Pulmonary artery endothelial cell (primary cell): Measurements from ENCODE around the gene CECR2. TPM values are rescaled to one million over a fixed set of nuclear protein-coding genes. Genes with fewer than 3 reads are reported as not detected.

ENCODE experiments used
- DNase-seq: peaks from one replicate; pipeline ENCODE4 v3.0.0-alpha.2; 2011; ENCODE audit warnings: low read depth, low spot score
- total RNA-seq: library from RNA; depleted of rRNA; stranded (reverse); fragments of >200 nt; gene quantifications from 2 replicates; pipeline ENCODE4 v1.2.3, GENCODE V29; 2014

Gene CECR2
- total RNA-seq, 1 donor from 2014 or later = 1.8 TPM

DNA sequence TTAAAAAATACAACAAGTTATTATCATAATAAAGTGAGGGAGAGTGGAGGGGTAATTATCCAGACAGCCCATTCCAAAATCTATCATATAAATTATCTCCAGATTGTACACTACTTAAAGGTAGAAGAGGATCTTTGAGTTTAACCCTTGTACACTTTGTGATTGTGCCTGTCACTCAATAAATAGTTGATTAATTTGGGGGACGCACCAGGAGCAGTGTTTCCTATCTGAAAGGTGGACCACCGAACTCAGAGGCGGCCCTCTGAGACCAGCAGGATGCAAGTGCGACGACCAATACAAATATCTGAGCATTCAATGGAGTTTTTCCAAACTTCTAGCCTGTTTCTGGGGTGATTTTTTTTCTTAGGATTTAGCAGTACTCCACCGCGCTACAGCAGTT, 1.1 kb upstream of the CECR2 start:
- no peak for DNase-seq

DNA sequence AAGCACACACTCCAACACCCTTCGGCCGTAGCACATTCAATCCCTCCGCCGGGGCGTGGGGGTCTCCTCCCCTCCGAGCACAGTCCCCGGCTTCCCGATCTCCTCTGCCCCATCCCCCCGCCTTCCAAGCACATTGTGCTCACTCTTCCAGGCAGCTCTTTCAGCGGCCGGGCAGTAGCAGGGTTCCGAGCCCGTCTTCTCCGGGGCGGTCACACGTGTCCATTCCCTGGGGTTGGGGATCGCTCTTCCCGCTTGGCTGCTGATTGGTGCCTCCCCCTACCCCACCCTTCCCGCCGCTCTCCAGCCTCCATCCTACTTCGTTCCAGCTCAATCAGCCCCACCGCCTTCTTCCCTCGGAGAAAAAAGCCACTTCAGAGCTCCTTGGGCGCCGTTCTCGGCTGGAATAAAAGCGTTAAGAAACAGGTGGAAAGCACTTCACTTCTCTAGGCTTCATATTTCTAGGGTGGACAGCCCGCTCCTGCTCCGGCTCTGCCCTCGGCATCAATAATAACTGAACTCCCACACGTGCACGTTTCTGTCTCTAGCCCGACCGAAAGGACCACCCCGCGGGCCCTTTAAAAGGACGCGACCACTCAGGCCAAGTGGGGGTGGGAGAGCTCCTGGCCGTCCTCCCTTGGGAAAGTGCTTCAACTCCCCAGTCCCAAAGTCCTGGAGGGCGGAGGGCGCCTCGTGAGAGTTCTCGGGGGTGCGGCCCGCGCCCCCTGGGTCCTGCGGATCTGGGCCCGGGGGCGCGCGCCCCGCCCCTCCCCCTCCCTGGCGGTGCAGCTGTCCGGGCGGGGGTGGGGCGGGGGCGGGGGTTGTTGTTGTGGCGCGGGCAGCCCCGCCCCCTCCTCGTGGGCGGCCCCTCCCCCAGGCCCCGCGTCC, 464 bp upstream of the CECR2 start:
- no peak for DNase-seq

DNA sequence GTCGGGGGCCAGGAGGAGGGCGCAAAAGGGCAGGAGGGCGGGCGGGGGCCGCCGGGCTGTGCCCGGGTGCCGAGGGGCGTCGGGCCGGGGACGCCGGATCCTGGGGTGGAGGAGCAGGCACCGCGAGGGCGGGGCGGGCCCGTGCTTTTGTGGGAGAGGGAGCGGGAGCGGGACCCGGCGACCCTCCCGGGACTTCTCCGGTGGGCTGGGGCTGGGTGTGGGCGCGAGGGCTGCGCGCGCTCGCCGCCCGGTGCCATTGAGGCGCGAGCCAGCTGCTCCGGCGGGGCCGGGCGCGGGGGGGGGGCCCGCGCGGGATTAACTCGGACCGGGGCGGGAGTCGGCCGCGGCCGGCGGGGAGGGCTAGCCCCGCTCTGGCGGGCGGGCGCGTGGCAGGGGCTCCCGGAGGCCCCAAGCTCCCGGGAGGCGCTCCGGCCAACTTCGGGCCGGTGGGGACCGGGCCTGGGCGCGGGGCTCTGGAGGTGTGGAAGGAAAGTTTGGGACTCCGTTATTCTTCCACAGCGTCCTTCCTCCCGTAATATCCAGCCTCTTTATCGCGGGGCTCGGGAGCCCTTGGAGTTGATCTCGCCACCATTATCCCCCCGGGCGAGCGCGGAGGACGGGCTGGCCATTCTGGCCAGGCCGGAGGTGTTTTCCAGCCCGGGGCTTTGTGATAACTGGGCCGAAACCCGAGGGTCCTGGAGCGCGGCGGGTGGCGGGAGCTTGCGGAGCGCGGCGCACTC, 936 bp downstream of the CECR2 start:
- no peak for DNase-seq

DNA sequence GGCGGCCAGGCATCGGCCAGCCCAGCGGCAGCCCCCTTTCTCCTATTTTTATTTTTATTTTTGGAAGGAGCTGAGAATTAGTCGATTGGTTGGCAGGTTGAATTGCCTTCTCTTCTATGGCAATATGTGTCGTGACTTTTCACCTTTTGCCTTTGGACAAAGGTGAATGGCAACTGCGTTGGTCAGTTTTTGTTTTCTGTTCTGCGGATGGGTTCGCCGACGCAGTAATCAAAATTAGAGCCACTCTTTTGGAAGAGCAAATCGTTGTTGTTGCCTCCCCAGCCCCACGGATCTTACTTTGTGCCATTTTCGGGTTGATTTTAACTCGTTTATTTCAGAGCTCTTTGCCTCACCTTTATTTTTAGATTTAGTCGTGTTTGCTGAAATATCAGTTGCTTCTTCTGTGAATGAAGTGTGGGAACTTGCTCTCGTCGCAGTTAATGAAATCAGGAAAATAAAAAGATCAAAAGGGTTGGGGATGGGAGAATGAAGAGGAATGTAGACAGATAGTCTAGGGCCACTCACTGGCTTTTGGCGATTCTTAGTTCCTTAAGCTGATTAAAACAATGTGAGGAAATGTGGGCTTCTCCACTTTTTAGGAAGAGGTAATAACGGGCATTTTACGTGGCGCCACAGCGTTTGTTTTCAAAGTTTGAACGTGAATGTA, 1.6 kb downstream of the CECR2 start:
- DNase-seq = no peak

DNA sequence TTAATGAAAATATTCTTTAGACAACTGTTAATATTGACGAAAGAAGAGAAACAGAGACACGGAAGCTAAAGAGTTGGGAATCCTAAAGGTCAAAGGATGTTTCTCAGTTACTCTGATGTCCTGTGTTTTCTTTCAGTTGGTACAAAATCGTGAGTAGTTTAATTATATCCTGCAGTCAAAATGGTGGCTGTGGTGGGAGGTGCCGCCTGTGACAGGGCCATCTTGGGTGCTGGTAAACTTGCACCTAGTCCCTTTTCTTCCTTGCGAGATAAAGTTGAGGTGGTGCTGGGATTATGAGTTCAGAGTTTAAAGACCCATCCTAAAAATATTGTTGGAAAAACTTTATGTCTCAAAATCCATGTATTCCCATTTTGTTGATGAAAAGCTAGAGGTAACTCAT, 2.2 kb downstream of the CECR2 start:
- no peak for DNase-seq

DNA sequence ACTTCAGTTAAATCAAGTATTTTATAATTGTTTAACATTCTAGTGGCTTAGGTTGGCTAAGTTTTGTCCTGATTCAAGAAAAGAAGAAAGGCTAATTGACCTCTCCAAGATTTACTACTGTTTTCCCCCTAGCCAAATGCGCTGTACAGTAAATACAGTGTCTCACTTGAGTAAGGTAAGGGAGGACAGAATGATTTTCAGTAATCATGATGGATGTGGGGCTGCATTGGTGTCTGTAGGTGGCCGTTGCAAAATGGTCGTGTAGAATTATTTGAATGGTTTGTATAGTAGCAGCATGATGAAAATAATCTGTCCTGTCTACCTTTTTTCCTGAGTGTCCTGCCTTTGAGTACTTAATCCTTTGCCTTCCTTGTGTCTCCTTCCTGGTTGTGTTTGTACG, 4.6 kb downstream of the CECR2 start:
- no peak for DNase-seq

DNA sequence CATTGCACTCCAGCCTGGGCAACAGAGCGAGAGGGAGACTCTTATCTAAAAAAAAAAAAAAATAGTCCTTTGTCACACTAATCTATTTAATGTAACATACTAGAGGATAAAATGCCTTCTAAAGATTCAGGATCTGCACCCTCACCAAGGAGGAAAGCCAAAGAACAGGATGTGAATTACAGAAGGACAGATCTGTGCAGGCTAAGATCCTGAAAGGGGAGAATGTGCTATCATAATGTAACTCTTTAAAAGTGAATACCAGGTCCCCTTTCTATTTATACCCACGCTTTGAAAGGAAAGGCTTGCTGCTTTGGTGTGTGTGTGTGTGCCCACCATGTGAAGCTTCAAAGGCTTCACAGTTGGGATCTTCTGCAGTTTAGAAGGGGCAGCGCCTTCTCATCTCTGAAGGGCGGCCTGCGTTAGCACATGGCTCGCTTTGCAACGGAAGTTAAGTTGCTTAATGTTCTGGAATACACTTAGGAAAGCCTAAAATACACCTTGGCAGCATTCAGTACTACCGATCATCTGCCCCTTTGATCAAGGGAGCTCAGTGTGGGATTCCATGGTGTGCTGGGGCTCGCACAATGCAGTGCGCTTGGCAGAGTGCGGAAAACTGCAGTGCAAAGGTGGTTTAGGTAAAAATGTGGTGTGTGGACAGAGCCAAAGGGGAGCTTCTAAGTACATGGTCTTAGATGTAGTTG, 6.8 kb downstream of the CECR2 start:
- DNase-seq = no peak

DNA sequence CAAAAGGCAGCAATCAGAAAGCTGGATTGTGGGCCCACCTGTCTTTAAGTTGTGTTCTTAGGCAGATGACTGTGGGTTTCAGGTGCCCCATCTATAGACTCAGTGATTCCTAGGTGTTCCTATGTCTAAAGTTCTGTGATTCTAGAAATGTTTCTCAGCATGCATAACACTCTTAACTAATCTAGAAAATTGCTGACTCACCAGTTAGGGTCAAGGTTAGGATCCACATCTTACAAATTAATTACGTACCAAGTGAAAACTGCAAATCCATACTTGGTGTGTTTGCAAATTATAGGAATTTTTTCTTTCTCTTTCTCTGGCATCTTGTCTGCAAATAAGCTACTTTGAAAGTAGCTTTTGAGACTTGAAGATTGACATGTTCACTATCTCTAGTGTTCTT, 7.7 kb downstream of the CECR2 start:
- DNase-seq = no peak

DNA sequence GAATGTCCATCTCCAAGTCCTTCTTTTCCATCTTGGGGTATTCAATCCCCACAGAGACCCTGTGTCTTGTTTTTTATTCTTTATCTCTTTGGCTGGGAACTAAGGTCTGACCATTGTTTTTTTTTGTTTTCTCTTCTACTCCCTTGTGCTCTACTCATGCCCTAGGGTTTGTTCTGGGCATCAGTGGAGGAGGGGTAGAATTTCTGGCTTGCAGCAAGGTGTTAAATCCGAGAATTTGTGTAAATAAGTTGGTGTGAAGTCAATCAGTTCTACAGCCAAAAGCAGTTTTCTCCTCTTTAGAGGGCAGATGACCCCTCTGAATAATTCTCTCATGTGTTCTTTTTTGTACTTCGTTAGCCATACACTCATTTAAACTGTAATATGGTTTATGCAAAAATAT, 10.7 kb downstream of the CECR2 start:
- DNase-seq = no peak

DNA sequence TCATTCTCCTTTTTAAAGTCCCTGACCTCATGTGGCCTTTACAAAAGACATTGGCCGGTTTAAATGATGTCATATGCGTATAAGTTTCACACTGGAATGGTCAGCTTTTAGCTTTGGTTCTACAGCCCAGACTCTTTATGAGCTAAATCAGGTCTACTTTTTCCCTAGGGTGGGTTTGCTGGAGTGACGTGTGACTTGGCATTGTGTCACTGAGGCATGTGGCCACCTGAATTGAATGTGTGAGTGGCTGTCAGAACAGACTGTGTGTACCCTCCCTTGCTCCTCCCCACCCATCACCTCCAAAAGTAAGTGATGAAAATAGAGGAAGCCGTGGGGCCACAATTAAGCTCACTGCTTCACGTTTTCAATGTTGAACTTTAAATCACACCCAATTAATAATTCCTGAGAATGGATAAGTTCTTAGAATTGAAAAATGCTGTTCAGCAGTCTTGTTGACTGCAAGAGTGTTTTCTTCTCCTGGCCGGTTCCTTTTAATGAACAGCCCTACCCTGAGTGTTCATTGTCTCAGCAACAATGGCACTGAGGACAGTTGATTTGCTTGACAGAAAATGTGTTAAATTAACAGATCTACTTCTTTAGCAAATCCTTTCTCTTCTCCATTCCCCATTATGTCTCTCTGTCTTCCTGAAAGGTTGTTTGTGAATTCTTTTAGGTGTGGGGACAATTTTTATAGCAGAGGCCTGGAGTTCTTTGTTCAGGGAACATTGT, 11.3 kb downstream of the CECR2 start:
- no peak for DNase-seq

DNA sequence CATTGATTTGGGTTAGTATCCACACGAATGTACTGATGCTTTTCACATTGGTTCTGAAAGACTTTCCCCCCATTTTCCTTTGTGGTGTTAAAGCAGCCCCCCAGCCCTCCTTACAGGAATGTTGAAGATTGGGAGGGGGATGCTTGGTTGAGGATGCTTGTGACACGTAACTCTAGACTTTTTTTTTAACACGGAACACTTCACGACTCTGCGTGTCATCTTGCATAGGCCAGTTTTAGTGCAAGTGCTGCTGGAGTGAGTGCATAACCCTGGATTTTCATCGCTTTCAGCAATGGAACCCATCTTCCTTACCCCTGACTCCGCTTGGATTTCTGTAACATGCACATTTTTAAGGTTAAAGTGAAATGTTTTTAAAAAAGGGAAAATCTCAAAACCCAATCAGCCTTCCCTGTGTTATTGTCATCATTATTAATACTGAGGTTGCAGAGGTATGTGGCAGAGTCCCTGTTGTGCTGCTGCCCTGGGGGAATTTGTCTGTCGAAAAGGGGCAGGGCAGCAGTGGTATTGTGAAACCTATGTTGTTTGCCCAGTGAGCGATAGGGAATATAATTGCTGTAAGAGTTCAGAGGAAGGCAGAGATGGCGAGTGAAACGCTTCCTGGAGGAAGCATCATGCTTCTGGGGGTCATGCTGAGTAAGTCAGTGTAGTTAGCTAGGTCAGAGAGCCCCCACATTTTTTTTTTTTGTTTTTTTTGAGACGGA, 12.1 kb downstream of the CECR2 start:
- no peak for DNase-seq

DNA sequence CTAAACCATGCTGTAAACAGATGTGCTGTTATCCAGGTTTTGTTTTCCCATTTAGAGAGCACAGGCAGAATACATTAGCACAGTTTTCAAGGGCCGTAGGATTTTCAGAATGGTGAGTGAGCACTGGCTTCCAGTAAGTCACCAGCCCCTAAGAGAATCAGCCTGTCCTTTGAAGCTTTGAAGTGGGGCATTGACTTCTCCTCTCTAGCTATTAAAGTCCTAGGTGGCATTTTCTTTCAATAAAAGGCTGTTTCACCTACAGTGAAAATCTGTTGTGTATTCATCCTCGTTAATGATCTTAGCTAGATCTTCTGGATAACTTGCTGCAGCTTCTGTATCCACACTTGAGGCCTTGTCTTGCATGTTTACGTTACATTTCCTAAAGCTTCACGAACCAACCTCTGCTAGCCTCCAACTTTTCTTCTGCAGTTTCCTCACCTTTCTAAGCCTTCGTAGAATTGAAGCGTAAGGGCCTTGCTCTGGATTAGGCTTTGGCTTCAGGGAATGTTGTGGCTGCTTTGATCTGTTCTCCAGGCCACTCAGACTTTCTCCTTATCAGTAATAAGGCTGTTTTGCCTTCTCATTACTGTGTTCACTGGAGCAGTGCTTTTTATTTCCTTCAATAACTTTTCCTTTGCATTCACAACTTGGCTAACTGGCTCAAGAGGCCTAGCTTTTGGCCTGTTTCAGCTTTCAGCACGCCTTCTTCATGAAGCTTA, 15.5 kb downstream of the CECR2 start:
- DNase-seq = no peak

DNA sequence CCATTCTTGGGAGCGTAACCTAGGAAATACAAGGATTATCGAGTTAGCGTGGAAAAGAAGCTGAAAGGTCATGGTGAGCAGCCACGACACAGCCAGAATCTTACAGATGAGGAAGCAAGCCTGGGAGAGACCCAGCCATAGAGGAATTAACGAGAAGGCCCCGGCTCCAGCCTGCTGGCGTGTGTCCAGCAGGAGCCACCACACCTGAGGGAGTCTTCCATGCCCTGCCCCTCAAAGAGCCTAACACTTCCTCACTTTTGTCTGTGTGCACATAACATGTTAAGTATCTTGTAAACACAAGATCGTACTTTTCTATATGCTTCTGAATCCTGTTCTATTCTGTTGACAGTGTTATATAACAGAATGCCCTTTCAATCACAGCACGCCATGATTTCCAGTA, 18.1 kb downstream of the CECR2 start:
- DNase-seq = no peak

DNA sequence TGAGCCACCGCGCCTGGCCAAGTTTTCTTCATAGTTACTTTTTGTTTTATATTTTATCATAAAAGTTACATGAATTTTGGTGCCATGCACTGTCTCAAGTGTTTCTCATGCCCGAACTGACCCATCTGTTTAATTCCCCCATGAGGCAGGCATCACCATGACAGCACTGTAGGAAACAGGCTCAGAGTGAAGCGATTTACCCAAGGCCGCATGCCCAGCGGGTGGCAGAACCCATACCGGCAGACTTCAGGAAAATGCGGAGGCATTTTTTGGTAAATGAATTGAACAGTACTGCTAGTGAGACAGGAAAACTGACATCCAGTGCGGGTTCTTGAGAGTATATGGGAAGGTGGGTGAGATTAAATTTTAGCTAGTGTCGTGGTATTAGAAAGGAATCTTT, 19.0 kb downstream of the CECR2 start:
- DNase-seq = no peak

DNA sequence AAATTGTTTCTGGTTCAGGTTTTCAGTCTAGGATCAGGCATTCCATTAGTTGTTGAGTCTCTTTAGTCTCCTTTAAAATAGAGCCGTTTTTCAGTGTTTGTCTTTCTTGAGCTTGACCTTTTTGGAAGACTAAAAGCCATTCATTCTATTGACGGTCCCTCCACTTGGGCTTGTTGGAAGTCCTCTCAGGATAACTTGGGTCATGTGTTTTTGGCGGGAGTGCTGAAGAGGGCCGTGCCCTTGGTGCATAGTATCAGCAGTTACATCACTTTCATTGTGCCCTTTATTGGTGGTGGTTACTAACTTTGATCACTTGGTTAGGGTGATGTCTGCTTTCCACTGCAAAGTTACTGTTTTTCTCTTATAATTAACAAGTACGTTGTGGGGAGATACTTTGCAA, 20.8 kb downstream of the CECR2 start:
- DNase-seq = no peak

DNA sequence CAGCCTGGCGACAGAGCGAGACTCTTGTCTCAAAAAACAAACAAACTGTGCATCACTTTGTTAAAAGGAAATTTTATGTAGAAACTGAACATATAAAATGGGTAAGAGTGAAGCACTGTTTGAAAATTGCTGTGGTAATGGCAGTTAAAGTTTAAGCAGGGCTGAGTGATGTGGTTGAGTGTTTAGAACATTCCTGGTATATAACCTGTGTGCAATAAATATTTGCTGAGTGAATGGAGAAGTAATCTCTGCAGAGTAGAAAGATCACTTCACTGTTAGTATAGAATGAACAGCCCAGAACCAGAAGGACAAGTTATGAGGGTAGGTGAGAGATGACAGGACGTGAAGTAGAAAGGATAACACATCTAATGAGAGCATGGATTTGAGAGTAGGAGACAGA, 27.3 kb downstream of the CECR2 start:
- no peak for DNase-seq

DNA sequence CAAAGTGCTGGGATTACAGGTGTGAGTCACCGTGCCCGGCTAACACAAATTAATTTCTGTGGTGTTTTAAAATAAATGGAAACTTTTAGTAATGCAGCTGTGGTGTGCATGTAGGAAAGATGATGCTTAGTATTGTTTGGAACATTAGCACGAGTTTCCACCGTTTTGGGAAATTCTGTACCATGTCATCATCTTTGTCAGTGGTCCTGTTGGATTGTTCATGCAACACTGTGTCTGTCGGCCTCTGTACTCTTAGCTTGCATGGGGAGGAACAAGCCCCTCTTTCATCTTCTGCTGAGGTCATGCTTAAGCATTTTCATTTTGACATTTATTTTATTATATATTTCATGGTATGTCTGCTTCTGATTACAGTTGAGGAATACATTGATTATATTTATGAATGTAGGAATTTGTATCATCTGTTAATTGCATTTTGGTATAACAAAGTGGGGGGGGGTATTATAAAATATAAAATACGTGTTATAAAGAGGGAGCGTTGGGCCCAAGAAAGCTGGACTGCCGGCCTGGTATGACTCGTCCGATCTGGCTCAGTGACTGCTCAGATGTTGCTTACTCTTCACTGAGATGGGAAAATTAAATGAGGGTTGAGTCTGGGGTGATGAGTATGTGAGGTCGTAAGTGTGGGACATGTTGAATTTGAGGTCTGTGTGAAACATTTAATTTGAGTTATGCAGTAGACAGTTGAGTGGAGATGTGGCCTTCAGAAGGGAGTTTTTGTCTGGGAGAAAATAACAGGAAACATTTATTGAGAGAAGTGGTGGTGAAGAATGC, 28.7 kb downstream of the CECR2 start:
- DNase-seq = no peak

DNA sequence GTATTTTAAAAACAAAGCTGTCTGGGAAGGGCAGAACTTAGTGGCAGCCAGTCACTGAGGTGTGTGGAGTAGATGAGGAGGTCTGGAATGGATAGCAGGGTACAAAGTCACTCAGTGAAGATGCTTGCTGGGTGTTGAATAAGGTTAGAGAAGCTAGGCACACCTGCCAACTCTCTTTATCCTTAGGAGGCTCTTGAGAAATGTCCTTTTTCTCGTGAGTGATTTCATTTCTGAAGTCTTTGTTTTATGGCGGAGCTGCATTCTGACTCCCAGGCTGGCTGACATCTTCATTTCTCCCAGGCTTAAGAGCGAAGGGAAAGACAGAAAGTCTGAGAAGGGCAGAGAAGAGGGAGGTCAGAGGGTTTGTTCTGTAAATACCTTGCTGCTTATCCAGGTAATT, 31.0 kb downstream of the CECR2 start:
- no peak for DNase-seq

DNA sequence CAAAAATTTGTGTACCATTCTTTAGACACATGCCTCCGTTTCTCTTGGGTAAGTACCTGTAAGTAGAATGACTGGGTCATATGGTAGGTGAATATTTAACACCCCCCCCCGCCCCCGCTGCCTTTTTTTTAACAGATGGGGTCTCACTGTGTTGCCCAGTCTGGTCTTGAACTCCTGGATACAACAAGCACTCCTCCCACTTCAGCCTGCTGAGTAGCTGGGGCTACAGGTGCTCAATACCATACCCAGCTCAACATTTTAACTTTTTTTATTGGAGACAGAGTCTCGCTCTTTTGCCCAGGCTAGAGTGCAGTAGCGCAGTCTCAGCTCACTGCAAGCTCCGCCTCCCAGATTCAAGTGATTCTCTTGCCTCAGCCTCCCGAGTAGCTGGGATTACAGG, 32.5 kb downstream of the CECR2 start:
- DNase-seq = no peak
